Prostate gland (tissue), 2 donors: ENCODE data around the gene CAV3. TPM values are rescaled to one million over a fixed set of nuclear protein-coding genes. Genes with fewer than 3 reads are reported as not detected.

Source experiments
- DNase-seq: peaks from one replicate; pipeline ENCODE4 v3.0.0-alpha.2; 2019; ENCODE audit warnings: low spot score
- H3K27ac ChIP-seq, 2 donors: fragments of 200-600 bp; sonication (generic); 2 replicates each; pipeline ENCODE4 v1.5.1; 2017 to 2019
- H3K27me3 ChIP-seq: fragments of 200-600 bp; sonication (generic); replicated peaks from 2 replicates; pipeline ENCODE4 v1.5.1; 2019; ENCODE audit not compliant: insufficient read depth
- H3K36me3 ChIP-seq, 2 donors: fragments of 200-600 bp; sonication (generic); 1 replicate in 1 of 2; 2 replicates in 1 of 2; pipeline versions ENCODE4 v1.5.1 to v1.8.1; 2017 to 2019
- H3K4me1 ChIP-seq: fragments of 200-600 bp; sonication (generic); replicated peaks from 2 replicates; pipeline ENCODE4 v1.5.1; 2019
- H3K4me3 ChIP-seq, 2 donors: fragments of 200-600 bp; sonication (generic); 2 replicates each; pipeline ENCODE4 v1.5.1; 2017 to 2019
- H3K9me3 ChIP-seq: fragments of 200-600 bp; sonication (generic); 2 replicates; pipeline ENCODE4 v1.5.1; 2017
- POLR2A ChIP-seq: fragments of 450-650 bp; IDR thresholded peaks from one replicate; pipeline ENCODE4 v1.6.1; 2016; ENCODE audit warnings: antibody characterized with exemption, mild to moderate bottlenecking
- POLR2AphosphoS5 ChIP-seq: sonication (generic); formaldehyde crosslinking; IDR thresholded peaks from one replicate; pipeline ENCODE4 v1.6.1; 2017; ENCODE audit warnings: antibody characterized with exemption
- WGBS: methylation state at CpG from one replicate; pipeline ENCODE4 v1.1.5; 2018; 5-methylcytosine and 5-hydroxymethylcytosine counted together
- intact Hi-C: fragments of 100-400 bp; cut with DNase I; formaldehyde crosslinking; loops from one replicate; pipeline ENCODE4 v1.14.2; 2022
- total RNA-seq, 2 donors: library from RNA; depleted of rRNA; stranded (reverse); fragments of >200 nt; gene quantifications; one replicate each; pipeline ENCODE4 v1.1.0, GENCODE V29; 2016
- TF ChIP-seq, protein P1 (sequence below), 4 experiments: fragments of 200-600 bp in 2 of 4; fragments of 450-650 bp in 2 of 4; sonication (generic) in 2 of 4; IDR thresholded peaks; 1 replicate in 3 of 4; 2 replicates in 1 of 4; pipeline ENCODE4 v1.5.1; 2016 to 2019; ENCODE audit warnings: antibody characterized with exemption in 4 of 4, mild to moderate bottlenecking in 2 of 4, moderate library complexity in 2 of 4

Gene CAV3
- total RNA-seq, 2 donors from 2014 or later, result 1.2 TPM; not detected in 1

DNA sequence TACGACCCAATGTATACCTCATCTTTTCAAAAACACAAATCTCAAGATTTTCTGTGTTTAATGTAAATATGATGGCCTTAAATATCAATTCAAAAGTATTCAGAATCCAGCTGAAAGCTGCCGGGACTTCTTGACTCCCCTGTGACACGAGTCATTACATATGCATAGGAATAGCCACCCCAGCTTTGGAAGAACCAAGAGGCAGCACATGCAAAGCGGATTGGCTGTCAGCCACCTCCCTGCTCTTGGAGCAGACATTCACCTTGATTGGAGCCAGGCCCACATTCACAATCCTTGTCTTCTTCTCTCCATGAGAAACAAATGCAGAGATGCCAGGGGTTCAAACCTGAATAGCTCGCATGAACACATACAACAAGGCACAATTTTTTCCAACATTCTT lies 10.8 kb upstream of the CAV3 start:
- H3K4me1 ChIP-seq, result no peaks in the 10 kb centered on the region
- WGBS, result 65% methylated on average over 5 of the region's 5 CpGs
- TF ChIP-seq, protein P1, sequence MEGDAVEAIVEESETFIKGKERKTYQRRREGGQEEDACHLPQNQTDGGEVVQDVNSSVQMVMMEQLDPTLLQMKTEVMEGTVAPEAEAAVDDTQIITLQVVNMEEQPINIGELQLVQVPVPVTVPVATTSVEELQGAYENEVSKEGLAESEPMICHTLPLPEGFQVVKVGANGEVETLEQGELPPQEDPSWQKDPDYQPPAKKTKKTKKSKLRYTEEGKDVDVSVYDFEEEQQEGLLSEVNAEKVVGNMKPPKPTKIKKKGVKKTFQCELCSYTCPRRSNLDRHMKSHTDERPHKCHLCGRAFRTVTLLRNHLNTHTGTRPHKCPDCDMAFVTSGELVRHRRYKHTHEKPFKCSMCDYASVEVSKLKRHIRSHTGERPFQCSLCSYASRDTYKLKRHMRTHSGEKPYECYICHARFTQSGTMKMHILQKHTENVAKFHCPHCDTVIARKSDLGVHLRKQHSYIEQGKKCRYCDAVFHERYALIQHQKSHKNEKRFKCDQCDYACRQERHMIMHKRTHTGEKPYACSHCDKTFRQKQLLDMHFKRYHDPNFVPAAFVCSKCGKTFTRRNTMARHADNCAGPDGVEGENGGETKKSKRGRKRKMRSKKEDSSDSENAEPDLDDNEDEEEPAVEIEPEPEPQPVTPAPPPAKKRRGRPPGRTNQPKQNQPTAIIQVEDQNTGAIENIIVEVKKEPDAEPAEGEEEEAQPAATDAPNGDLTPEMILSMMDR (IDR thresholded peaks at IDR 0.05), result no peak
- TF ChIP-seq POLR2A (no peak), POLR2AphosphoS5 (no peak)
- H3K9me3 ChIP-seq, result no peaks in the 10 kb centered on the region
- H3K4me3 ChIP-seq, result no peak overlapping the region
- H3K36me3 ChIP-seq, result no peaks in the 10 kb centered on the region
- H3K27ac ChIP-seq, result no peak overlapping the region
- no peak for DNase-seq
- no peaks in the 10 kb centered on the region for H3K27me3 ChIP-seq
- intact Hi-C loops, result no loop called here

DNA sequence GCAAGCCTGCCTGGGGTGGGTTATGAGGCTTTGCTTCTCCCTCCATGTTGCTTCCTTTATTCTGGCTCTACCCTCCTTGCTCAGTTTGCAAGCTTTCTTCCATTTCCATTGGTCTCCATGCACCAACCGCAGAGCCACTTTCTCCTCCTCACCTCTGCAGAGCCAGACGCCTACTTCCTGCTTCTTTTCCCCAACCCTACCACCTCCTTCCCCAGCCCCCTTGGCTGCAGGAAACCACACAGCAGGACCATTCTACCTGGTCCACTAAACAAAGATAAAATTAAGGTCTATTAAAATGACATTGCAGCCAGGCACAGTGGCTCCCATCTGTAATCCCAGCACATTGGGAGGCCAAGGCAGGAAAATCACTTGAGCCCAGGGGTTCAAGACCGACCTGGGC lies 10.0 kb upstream of the CAV3 start:
- TF ChIP-seq, protein P1 (IDR thresholded peaks at IDR 0.05), result no peak
- TF ChIP-seq POLR2AphosphoS5 (no peak), POLR2A (no peak)
- Histone ChIP-seq H3K27me3 (no peaks in the 10 kb centered on the region), H3K36me3 (no peaks in the 10 kb centered on the region), H3K27ac (no peak overlapping the region), H3K4me1 (no peaks in the 10 kb centered on the region), H3K9me3 (no peaks in the 10 kb centered on the region), H3K4me3 (no peak overlapping the region)
- DNase-seq, result no peak
- 80% methylated on average over 3 of the region's 3 CpGs for WGBS
- intact Hi-C loops, result no loop called here

DNA sequence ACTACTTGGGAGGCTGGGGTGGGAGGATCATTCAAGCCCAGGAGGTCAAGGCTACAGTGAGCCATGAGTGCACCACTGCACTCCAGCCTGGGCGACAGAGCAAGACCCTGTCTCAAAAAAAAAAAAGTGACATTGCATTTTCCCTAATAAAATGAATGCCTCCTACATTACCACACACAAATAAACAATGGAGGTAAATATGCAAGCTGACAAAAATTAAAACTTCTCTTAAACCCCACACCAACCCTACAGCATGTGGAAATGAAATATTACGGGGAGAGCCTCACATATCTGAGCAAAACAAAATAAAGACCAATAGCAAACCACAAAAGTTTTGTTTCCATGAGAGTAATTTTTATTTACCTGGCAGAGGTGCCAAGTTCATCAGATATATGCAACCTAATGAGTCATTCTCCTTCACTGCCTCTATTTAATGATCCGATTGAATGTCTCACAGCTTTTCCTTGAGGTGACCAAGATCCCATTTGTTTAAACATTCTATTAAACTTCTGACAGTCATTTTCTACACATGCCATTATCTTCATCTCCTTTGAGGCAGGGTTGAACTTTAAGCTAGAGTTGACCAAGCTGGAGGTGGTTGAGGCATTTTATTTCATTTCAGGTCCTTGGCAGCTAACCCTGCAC lies 9.4 kb upstream of the CAV3 start:
- intact Hi-C loops, result no loop called here
- DNase-seq, result no peak
- no peak overlapping the region for H3K27ac ChIP-seq
- H3K36me3 ChIP-seq, result no peaks in the 10 kb centered on the region
- no peaks in the 10 kb centered on the region for H3K9me3 ChIP-seq
- TF ChIP-seq, protein P1 (IDR thresholded peaks at IDR 0.05), result no peak
- TF ChIP-seq POLR2A, result no peak
- TF ChIP-seq POLR2AphosphoS5, result no peak
- no peak overlapping the region for H3K4me3 ChIP-seq
- H3K27me3 ChIP-seq, result no peaks in the 10 kb centered on the region
- H3K4me1 ChIP-seq, result no peaks in the 10 kb centered on the region
- WGBS, result 75% methylated on average over 3 of the region's 3 CpGs

GRCh38 chr3:8727605-8728512 lies 5.7 kb upstream of the CAV3 start:
- WGBS, result 84% methylated on average over 9 of the region's 9 CpGs
- no peak overlapping the region for H3K4me3 ChIP-seq
- intact Hi-C loops, result no loop called here
- no peaks in the 10 kb centered on the region for H3K36me3 ChIP-seq
- H3K4me1 ChIP-seq, result no peaks in the 10 kb centered on the region
- no peaks in the 10 kb centered on the region for H3K9me3 ChIP-seq
- DNase-seq, result no peak
- no peaks in the 10 kb centered on the region for H3K27me3 ChIP-seq
- no peak overlapping the region for H3K27ac ChIP-seq
- no peak for TF ChIP-seq POLR2AphosphoS5
- TF ChIP-seq, protein P1 (IDR thresholded peaks at IDR 0.05), result no peak
